ENCODE measurements around the gene NAPSA.

NAPSA gene

DNA sequence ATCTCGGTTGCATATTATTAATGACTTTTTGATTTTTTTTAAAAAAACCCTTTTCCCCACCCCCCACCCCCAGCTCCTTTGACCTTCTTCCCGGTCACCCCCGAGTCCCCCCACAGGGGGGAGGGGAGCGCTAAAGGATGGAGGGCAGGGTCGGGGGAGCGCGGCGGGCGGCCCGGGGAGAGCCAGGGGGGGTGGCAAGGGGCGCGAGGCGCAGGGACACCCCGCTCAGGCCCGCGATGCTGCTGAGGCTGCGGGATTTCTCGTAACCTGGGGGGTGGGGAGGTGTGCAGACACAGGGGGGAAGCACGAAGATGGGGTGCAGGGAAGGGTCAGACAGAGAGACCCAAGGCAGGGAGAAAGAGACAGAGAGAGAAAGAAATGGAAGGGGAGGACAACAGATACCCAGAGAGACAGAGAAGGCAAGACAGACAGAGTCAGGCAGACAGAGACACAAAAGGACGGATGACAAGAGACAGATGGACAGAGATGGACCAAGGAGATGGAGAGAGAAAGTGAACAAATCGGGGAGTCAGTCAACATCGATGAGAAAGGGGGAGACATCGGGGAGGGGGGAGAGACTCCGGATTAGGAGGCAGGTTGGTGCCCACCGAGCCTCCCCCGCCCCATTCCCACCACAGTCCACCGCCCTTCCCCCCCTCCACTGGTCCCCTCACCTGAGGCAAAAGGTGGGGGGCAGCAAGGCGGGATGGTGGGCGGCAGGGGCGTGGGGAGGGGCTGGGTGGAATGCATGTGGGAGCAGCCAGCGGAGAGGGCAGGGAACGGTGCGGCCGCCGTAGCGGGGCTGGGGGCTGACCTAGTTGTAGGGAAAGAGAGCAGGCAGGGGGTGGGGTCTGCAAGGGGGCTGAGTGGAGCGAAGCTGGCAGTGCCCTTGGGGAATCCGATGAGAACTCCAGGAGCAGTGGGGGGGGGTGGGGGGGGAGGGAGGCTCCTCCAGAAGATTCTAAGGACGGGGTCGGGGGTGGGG, 50.4 kb downstream of the NAPSA start:
- DNase-seq (ENCODE audit: low read depth, low spot score), result no peak
- no CpG with 5 or more reads among the region's 40 CpGs for WGBS (ENCODE audit: insufficient coverage, insufficient read length)
- Histone ChIP-seq H3K4me3 (ENCODE audit: low read length) (peak overlapping the region; percentile 42; the same call in 1 of the 2 replicates), H3K4me1 (ENCODE audit: control insufficient read depth, insufficient read depth, low read length) (no peaks in the 10 kb centered on the region), H3K36me3 (ENCODE audit: control insufficient read depth, insufficient read depth, low read length) (no peaks in the 10 kb centered on the region), H3K27me3 (ENCODE audit: control insufficient read depth, insufficient read depth, low read length) (no peaks in the 10 kb centered on the region), H3K27ac (ENCODE audit: low read length) (no peak overlapping the region), H3K9me3 (ENCODE audit: control insufficient read depth, insufficient read depth, low read length) (peaks cover 2% of the 10 kb centered on the region; the same call in 1 of the 2 replicates)

DNA sequence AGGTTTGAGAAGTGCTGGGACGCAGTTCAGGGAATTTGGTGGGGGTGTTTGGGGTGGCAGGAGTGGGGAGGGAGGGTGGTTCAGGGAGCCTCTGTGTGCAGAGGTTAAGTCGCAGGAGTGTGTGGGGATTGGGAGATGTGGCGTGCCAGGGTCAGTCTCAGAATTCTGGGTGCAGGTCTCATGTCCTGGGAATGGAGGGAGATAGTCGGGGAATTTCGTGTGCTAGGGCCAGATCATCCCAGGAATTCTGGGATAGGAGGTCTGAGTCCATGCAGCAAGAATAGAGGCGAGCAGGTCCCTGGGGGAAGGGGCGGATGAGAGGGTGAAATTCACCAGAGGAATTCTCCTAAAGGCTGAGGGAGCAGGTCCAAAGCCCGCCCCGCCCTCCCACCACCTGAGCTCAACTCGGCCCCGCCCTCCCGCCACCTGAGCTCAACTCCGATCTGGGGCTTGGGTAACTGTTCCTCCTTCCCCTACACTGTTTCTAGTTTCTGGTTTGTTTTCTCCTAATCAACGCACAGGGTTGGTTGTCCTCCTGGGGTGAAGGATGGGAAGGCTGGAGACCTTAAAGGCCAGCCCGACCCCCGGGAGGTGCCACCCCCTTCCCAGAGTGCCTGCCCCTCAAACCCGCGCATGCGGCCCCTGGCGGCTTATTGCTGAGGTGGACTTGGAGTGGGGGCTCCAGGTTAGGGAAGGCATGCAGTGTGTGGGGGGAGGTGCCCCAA, 51.5 kb downstream of the NAPSA start:
- Histone ChIP-seq H3K4me3 (ENCODE audit: low read length) (peak overlapping the region; percentile 5; the same call in 1 of the 2 replicates), H3K9me3 (ENCODE audit: control insufficient read depth, insufficient read depth, low read length) (no peaks in the 10 kb centered on the region), H3K36me3 (ENCODE audit: control insufficient read depth, insufficient read depth, low read length) (no peaks in the 10 kb centered on the region), H3K4me1 (ENCODE audit: control insufficient read depth, insufficient read depth, low read length) (no peaks in the 10 kb centered on the region), H3K27me3 (ENCODE audit: control insufficient read depth, insufficient read depth, low read length) (no peaks in the 10 kb centered on the region), H3K27ac (ENCODE audit: low read length) (no peak overlapping the region)
- no CpG with 5 or more reads among the region's 20 CpGs for WGBS (ENCODE audit: insufficient coverage, insufficient read length)
- no peak for DNase-seq (ENCODE audit: low read depth, low spot score)

DNA sequence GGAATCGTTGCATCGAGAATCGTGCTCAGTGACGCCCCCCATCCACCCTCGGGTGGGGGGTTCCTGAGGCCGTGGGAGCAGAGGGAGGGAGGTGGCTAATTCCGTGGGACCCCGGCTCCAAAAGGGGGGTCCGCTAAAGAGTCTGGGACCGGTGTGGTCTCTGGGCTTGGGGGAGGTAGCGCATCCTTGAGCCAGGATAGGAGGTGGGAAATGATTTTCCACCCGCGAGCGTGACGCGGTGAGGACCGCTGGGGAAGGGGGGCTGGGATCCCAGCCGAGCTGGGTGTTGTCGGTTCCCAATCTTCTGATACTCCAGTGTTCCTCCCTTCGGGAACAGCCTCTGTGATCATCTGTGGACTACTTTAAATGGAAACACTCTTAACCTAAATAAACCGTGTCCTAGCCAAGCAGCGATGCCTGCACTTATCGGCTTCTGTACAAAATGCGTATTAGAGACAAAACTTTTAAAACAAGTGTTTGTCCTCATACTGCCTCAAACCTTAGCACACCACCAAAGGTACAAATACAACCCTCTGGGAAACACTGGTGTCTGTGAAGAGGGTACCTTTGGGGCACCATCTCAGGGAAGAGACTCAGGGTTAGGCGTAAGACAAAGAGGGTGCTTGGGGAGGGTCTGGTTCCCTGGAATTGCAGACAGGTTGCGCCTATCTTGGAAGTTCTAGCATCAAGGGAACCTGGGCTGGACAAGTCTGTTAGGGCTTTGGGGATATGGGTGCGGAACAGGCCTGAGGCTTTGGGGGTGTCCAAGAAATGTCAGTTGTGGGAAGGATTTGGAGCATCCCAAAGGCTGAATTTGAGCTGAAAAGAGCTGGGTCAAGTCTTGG, 52.2 kb downstream of the NAPSA start:
- Histone ChIP-seq H3K27ac (ENCODE audit: low read length) (peak overlapping the region; percentile 18), H3K4me3 (ENCODE audit: low read length) (peak overlapping the region; percentile 23; the same call in 1 of the 2 replicates), H3K27me3 (ENCODE audit: control insufficient read depth, insufficient read depth, low read length) (no peaks in the 10 kb centered on the region), H3K9me3 (ENCODE audit: control insufficient read depth, insufficient read depth, low read length) (no peaks in the 10 kb centered on the region), H3K4me1 (ENCODE audit: control insufficient read depth, insufficient read depth, low read length) (no peaks in the 10 kb centered on the region), H3K36me3 (ENCODE audit: control insufficient read depth, insufficient read depth, low read length) (no peaks in the 10 kb centered on the region)
- no CpG with 5 or more reads among the region's 27 CpGs for WGBS (ENCODE audit: insufficient coverage, insufficient read length)
- DNase-seq (ENCODE audit: low read depth, low spot score), result no peak

DNA sequence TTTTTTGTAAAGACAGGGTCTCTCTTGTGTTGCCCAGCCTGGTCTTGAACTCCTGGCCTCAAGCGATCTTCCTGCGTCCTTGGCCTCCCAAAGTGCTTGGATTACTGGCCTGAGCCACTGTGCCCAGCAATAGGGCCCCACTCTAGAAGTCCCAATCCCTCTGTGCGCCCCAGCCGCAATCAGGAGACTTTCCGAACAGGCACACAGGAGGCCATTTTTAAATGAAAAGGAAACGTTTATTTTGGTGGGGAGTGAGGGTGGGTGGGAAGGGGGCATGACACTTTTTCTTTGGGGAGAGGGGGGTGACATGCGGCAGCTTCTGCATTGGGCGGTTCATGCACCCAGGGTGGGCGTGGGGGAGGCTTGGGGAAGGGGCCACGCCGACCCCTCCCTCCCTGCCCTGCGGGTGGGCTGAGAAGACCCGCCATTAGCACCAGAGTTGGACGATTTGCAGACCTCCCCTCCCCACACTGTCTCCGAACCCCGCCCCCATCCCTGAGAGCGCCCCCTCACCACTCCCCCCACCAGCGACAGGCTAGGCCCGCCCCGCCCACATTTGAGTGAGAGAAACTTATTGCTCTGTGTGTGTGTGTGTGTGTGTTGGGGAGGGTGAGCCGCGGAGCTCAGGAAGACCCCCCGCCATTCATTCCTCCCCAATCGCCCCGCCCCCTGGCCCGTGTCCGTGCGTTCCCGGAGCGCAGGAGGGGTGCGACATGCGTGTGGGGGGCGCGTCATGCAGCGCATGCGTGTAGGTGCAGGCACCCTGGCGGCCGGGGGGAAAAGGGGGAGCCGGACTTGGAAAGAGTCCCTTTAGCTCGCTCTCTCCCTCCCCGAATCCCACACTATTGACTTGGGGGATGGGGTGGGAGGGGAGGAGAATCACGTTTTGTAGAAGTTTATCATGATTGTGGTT, 53.5 kb downstream of the NAPSA start:
- no peak for DNase-seq (ENCODE audit: low read depth, low spot score)
- Histone ChIP-seq H3K4me1 (ENCODE audit: control insufficient read depth, insufficient read depth, low read length) (no peaks in the 10 kb centered on the region), H3K36me3 (ENCODE audit: control insufficient read depth, insufficient read depth, low read length) (no peaks in the 10 kb centered on the region), H3K27ac (ENCODE audit: low read length) (no peak overlapping the region), H3K27me3 (ENCODE audit: control insufficient read depth, insufficient read depth, low read length) (no peaks in the 10 kb centered on the region), H3K4me3 (ENCODE audit: low read length) (peak overlapping the region; percentile 50; the same call in 1 of the 2 replicates), H3K9me3 (ENCODE audit: control insufficient read depth, insufficient read depth, low read length) (peaks cover 2% of the 10 kb centered on the region; the same call in 1 of the 2 replicates)
- WGBS (ENCODE audit: insufficient coverage, insufficient read length), result no CpG with 5 or more reads among the region's 42 CpGs

DNA sequence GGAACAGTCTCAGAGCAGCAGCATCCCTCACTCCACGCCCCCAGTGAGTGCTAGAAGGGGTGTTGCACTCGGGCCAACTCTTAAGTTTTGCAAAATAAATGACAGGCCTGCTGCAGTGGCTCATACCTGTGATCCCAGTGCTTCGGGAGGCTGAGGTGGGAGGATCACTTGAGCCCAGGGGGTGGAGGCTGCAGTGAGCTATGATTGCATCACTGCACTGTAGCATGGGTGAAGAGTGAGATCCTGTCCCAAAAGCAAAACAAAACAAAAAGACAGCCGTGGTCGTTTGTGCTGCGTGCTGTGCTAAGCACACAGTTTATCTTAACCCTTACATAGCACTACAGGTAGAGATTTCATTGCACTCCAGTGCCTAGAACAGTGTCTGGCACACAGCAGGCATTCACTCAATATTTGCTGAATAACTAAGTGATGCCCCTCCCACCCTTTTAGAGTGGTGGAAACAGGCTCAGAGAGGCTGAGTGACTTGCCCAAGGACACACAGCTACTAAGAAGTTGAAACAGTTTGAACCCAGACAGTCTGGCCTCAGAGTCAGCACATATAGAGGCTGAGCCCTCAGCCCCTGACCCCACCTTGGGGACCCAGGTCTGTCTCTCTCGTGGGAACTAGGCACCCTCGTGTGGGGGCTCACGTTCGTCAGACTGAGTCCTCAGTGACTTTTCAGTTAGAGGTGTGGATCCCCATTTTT, 54.5 kb downstream of the NAPSA start:
- no CpG with 5 or more reads among the region's 10 CpGs for WGBS (ENCODE audit: insufficient coverage, insufficient read length)
- no peak overlapping the region for H3K27ac ChIP-seq (ENCODE audit: low read length)
- no peaks in the 10 kb centered on the region for H3K36me3 ChIP-seq (ENCODE audit: control insufficient read depth, insufficient read depth, low read length)
- no peak for DNase-seq (ENCODE audit: low read depth, low spot score)
- H3K4me1 ChIP-seq (ENCODE audit: control insufficient read depth, insufficient read depth, low read length), result no peaks in the 10 kb centered on the region
- H3K9me3 ChIP-seq (ENCODE audit: control insufficient read depth, insufficient read depth, low read length), result peaks cover 2% of the 10 kb centered on the region; the same call in 1 of the 2 replicates
- H3K4me3 ChIP-seq (ENCODE audit: low read length), result no peak overlapping the region
- no peaks in the 10 kb centered on the region for H3K27me3 ChIP-seq (ENCODE audit: control insufficient read depth, insufficient read depth, low read length)

DNA sequence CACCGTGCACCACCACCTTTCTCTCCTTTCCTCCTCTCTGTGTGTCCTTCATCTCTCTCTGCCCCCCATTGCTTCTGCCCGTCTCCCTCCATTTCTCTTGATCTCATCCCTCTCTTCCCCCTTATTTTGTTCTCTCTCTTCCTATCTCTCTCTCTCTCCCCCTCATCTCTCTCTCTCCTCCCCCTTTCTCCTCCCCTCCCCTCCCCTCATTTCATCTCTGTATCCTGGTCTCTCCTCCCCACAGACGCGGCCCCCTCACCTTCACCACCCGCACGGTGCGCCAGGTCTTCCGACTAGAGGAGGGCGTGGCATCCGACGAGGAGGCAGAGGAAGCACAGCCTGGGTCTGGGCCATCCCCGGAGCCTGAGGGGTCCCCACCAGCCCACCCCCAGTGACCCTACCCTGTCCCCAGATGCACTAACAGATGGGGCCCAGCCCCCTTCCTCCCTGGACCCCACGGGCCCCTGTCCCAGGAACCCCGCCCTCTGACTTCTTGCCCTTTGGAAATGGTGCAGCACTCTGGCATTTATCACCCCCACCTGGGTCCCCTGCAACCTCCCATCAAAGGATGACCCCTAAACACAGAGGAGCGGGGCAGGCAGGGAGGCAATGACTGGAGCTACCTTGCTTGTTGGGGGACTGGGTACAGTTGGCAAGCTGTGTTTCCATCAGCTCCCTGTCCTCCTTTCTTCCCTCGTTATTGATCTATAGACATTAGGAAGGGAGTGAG, 55.9 kb downstream of the NAPSA start:
- peaks cover 2% of the 10 kb centered on the region; the same call in 1 of the 2 replicates for H3K9me3 ChIP-seq (ENCODE audit: control insufficient read depth, insufficient read depth, low read length)
- no peaks in the 10 kb centered on the region for H3K27me3 ChIP-seq (ENCODE audit: control insufficient read depth, insufficient read depth, low read length)
- WGBS (ENCODE audit: insufficient coverage, insufficient read length), result no CpG with 5 or more reads among the region's 16 CpGs
- no peaks in the 10 kb centered on the region for H3K36me3 ChIP-seq (ENCODE audit: control insufficient read depth, insufficient read depth, low read length)
- no peak overlapping the region for H3K4me3 ChIP-seq (ENCODE audit: low read length)
- H3K27ac ChIP-seq (ENCODE audit: low read length), result no peak overlapping the region
- H3K4me1 ChIP-seq (ENCODE audit: control insufficient read depth, insufficient read depth, low read length), result no peaks in the 10 kb centered on the region
- DNase-seq (ENCODE audit: low read depth, low spot score), result no peak

DNA sequence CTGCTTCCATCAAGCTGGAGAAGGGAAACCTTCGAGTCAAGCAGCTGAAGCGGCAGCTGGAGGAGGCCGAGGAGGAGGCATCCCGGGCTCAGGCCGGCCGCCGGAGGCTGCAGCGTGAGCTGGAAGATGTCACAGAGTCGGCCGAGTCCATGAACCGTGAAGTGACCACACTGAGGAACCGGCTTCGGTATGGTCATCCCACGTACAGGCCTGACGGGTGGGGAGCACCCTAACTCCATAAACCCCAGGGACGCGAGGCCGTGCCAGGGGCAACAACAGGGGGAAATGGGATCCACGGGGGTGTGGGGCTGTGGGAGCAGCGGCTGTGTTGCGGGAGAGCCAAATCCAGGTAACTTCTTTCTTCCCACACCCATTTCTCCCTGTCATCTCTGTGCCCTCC, 56.4 kb downstream of the NAPSA start:
- Histone ChIP-seq H3K36me3 (ENCODE audit: control insufficient read depth, insufficient read depth, low read length) (no peaks in the 10 kb centered on the region), H3K27me3 (ENCODE audit: control insufficient read depth, insufficient read depth, low read length) (no peaks in the 10 kb centered on the region), H3K27ac (ENCODE audit: low read length) (no peak overlapping the region), H3K9me3 (ENCODE audit: control insufficient read depth, insufficient read depth, low read length) (peaks cover 2% of the 10 kb centered on the region; the same call in 1 of the 2 replicates), H3K4me1 (ENCODE audit: control insufficient read depth, insufficient read depth, low read length) (no peaks in the 10 kb centered on the region), H3K4me3 (ENCODE audit: low read length) (no peak overlapping the region)
- DNase-seq (ENCODE audit: low read depth, low spot score), result no peak
- no CpG with 5 or more reads among the region's 21 CpGs for WGBS (ENCODE audit: insufficient coverage, insufficient read length)
